HPDE6-E6E7 (cell line): Measurements from ENCODE around the gene TMEM233.
"Not testable (repeated sequence)": the region's sequence is repeated elsewhere in the genome, so short reads cannot be mapped to it uniquely, and the experiment has no call there.

Experiments used
- DNase-seq: peaks from one replicate; pipeline ENCODE4 v3.0.0; 2011; ENCODE audit warnings: missing footprints; ENCODE audit errors: extremely low spot score

TMEM233 gene

DNA sequence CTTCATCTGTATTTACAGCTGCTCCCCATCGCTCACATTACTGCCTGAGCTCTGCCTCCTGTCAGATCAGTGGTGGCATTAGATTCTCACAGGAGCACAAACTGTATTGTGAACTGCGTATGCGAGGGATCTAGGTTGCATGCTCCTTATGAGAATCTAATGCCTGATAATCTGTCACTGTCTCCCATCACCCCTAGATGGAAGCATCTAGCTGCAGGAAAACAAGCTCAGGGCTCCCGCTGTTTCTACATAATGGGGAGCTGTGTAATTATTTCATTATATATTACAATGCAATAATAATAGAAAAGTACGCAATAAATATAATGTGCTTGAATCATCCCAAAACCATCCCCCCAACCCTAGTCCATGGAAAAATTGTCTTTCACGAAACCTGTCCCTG, 64.6 kb downstream of the TMEM233 start:
- not testable (repeated sequence) for DNase-seq

DNA sequence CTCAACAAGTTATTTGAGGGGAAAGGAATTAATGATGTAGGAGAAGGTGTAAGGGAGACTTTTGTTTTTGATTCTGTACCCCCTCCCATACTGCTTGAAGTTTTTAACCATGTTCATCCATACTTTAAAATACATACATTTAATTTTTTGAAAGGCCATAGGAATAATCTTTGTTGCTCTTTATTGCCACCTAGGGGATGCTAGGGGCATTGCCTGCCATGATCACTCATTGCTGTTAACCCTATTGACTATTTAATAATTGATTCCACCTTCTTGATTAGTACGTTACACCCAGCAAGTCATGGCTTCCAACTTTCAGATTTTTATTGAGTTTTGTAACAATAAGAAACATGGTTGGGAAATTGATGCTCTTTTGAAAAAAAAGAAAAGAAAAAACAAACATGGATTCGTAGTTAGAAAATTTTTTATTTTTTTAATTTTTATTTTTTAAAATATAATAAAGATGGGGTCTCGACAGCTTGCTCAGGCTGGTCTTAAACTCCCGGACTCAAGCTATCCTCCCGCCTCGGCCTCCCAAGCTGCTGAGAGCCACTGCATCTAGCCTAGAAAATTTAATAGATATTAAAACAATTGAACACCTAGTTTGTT, 65.8 kb downstream of the TMEM233 start:
- DNase-seq = peak; percentile 25

GRCh38 chr12:119660076-119660475, 66.5 kb downstream of the TMEM233 start:
- no peak for DNase-seq

DNA sequence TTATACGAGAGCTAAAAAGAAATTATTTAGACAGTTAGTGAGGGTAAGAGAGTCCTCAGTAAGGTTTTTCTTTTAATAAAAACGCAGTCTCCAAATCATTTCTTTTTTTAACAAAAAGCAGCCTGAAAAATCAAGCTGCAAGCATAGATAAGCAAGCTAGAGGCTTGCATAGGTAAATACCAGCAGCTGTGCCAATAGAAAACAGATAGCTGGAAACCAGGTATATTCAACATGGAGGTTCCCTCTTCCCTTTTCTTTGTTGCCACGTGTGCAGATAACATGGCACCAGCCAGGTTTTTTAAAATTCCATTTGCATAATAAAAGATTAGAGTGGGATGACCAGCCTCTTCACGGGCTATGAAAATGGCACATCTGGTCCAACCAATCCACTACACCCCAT, 68.3 kb downstream of the TMEM233 start:
- DNase-seq = no peak

DNA sequence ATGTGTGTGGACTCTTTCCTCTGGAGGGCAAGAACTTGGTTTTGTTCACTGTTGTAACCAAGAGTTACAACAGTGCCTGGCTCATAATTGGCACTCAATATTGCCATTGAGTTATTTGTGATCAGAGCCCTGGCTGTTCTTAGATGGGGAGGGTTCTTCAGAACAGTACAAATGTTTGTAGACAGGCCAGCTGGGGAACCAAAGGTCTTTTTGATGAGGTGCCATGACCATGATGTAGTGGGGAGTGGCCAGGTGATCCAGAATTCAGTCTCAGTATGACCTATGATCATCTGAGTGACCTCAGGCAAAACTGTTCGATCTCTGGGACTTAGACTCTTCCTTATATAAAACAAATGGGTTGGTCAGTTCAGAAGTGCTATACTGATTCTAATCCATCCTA, 71.1 kb downstream of the TMEM233 start:
- no peak for DNase-seq

- no peak for DNase-seq
These were observed 71.8 kb downstream of the TMEM233 start for GRCh38 chr12:119665164-119665929.

DNA sequence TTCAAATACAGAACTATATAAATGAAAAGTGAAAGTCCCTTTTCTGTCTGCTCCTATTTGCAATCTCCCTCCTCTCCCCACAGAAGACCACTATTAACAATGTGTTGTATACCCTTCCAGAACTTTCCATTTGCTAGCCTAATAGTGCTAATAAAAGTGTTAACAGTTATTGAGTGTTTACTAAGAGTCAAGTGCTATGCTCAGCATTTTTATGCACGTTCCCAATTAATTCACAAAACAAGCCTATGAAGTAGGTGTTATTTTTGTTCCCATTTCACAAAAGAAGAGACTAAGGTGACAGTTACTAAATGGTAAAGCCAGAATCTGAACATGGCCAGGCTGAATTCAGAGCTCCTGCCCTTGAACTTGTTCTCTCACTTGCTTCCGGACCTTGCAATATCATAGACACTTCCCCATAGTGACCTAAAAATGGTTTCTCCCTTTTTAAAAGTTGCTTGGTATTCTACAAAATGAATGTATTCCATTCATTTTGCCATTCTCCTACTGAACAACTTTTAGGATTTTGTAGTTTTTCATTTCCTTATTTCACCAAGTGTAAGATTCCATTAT, 72.7 kb downstream of the TMEM233 start:
- no peak for DNase-seq

GRCh38 chr12:119666900-119667576, 73.5 kb downstream of the TMEM233 start:
- no peak for DNase-seq

DNA sequence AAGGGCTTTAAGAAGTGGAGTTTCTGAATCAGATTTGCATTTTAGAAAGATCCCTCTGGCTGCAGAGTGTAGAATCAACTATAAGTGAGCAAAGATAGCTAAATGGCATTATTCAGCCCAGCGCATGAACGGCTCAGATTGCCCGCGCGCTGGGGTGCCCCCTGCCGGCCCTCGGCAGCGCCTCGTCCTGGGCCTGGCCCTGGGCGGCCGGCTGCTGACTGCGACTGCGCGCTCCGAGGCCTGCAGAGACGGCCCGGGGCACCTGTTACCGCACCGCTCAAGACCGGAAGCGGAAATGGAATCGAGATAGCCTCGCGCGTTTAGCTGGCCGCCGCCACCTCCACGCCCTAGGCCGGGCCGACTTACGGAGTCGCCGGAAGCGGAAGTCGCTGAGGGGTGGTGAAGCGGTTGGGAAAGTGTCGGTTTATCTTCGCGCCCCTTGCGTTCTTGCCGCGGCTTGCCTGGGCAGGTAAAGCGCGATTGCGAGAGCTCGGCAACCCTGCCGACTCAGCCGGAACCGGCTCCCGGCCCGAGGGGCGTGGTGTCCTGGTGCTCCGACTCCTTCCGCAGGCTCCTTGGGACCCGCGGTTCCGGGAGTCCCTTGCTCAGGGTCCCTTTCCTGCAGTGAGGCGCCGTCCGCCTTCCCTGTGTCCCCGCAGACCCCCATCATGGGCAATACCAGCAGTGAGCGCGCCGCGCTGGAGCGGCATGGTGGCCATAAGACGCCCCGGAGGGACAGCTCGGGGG, 74.2 kb downstream of the TMEM233 start, which contains the start of gene PRKAB1:
PRKAB1 (plus strand) TSS at position 557 of the 747 bp plus-strand sequence; CDS start at position 669, 112 bp downstream.
- DNase-seq = peak; percentile 97

DNA sequence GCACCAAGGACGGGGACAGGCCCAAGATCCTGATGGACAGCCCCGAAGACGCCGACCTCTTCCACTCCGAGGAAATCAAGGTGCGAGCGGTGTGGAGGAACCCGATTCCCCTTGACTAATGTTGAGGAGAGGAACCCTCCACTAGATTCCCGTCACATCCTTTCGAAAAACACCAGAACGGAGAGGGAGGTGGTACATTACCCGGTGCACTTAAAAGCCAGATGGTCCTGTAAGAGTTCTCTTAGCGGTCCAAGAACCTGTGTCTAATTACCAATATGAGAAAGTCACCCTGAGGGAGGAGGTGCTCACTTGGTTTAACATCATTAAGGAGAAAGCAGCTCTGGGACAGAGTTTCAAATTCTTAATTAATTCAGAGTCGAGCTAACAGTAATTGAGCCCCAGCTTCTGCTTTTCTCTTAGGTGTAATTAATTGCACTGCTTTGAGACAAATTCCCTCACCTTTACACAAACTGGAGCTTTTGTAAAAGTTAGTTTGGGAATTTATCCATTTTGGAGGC, 74.8 kb downstream of the TMEM233 start:
- DNase-seq = no peak

- DNase-seq = no peak
These were observed 76.3 kb downstream of the TMEM233 start for GRCh38 chr12:119669744-119670472.

GRCh38 chr12:119671070-119671469, 77.5 kb downstream of the TMEM233 start:
- no peak for DNase-seq

DNA sequence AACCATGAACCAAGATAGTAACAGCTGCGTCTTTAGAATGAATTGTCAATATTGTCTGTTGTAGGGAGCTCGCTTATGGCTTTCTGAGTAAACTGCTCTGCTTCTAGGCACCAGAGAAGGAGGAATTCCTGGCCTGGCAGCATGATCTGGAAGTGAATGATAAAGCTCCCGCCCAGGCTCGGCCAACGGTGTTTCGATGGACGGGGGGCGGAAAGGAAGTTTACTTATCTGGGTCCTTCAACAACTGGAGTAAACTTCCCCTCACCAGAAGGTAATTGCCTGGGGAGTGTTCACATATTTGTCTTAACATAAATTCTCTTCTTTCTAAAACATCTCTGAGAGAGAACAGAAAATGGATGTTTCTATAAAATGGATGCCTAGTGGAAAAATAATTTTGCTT, 78.6 kb downstream of the TMEM233 start:
- DNase-seq = no peak

GRCh38 chr12:119673634-119674033, 80.1 kb downstream of the TMEM233 start:
- DNase-seq = no peak

- no peak for DNase-seq
These were observed 81.0 kb downstream of the TMEM233 start for GRCh38 chr12:119674560-119674959.

GRCh38 chr12:119676022-119676421, 82.4 kb downstream of the TMEM233 start:
- no peak for DNase-seq

DNA sequence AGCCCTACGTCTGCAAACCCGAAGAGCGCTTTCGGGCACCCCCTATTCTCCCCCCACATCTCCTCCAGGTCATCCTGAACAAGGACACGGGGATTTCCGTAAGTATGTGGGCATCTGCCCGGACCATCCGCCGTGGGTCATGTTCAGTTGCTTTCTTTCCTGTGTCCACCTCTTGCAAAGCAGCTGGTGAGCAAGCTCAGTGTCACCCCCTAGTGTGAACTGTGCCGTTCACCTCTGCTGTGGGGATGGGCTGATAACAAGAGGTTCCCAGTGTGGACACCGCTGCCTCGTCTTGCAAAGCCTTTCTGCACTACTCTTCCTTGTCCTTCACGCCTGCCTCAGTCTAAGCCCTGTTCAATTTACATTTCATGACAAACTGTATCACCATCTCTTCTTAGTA, 83.0 kb downstream of the TMEM233 start:
- no peak for DNase-seq

- DNase-seq = no peak
These were observed 84.9 kb downstream of the TMEM233 start for GRCh38 chr12:119678459-119678858.

DNA sequence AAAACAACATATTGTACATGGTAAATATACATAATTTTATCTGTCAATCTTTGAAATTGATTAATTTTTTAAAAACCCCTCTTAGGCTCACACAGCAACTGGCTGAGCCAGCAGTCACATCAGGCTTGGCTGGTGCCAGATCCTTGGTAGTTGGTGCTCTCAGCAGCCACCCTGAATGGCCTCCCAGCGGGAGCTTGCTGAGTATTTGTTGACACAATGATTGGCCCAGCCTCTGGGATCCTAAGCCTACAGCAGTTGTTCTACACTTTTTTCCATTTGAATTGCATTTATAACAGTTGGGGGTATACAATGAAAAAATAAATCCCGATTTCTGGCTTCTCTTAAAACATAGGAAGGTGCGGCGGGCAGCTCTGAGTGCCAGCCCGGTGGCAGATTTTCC, 85.5 kb downstream of the TMEM233 start:
- no peak for DNase-seq

GRCh38 chr12:119679490-119679889, 85.9 kb downstream of the TMEM233 start:
- no peak for DNase-seq

- no peak for DNase-seq
These were observed 87.5 kb downstream of the TMEM233 start for GRCh38 chr12:119681111-119681510.
